Testis (tissue), 2 donors: ENCODE data around the gene RHOF.

Experiments
- POLR2A ChIP-seq: fragments of 450-650 bp; IDR thresholded peaks from one replicate; pipeline ENCODE4 v1.6.1; 2017; ENCODE audit warnings: antibody characterized with exemption, mild to moderate bottlenecking, moderate library complexity
- TF ChIP-seq, protein P1 (sequence below), 3 experiments: fragments of 450-650 bp in 2 of 3; fragments of 200-600 bp in 1 of 3; sonication (generic) in 1 of 3; IDR thresholded peaks; one replicate each; pipeline ENCODE4 v1.5.1; 2016 to 2019; ENCODE audit warnings: antibody characterized with exemption in 3 of 3, mild to moderate bottlenecking in 2 of 3, moderate library complexity in 1 of 3

DNA sequence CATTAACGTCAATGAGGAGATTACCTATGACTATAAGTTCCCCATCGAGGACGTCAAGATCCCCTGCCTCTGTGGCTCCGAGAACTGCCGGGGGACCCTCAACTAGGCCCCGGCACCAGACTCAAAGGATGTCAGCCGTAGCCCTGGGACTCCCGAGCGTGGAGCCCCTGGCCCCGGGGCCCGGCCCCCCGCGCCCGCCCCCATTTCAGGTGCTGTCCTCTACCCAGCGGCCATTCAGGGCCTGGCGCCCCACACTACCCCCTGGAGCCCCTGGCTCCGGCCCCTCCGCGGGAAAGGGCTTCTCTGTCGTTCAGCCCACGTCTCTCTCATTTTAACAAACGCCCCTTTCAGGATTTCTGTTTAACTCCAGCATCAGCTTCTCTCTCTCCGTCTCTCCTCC, 36.6 kb upstream of the RHOF start:
- TF ChIP-seq POLR2A, result no peak
- TF ChIP-seq, protein P1, sequence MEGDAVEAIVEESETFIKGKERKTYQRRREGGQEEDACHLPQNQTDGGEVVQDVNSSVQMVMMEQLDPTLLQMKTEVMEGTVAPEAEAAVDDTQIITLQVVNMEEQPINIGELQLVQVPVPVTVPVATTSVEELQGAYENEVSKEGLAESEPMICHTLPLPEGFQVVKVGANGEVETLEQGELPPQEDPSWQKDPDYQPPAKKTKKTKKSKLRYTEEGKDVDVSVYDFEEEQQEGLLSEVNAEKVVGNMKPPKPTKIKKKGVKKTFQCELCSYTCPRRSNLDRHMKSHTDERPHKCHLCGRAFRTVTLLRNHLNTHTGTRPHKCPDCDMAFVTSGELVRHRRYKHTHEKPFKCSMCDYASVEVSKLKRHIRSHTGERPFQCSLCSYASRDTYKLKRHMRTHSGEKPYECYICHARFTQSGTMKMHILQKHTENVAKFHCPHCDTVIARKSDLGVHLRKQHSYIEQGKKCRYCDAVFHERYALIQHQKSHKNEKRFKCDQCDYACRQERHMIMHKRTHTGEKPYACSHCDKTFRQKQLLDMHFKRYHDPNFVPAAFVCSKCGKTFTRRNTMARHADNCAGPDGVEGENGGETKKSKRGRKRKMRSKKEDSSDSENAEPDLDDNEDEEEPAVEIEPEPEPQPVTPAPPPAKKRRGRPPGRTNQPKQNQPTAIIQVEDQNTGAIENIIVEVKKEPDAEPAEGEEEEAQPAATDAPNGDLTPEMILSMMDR (IDR thresholded peaks at IDR 0.05), result no peak
